HepG2 (cell line): ENCODE measurements around the gene DNASE2B.

Experiments used
- CBX2 ChIP-seq, 2 experiments: fragments of 200-600 bp in 1 of 2; sonication (generic); formaldehyde crosslinking in 1 of 2; IDR thresholded peaks; 2 replicates each; pipeline versions ENCODE4 v1.7.0 to v1.8.1; 2018 to 2022; ENCODE audit warnings: low read depth in 2 of 2, low read length in 1 of 2, mild to moderate bottlenecking in 1 of 2, missing genetic modification reagents in 1 of 2
- EP300 ChIP-seq, 3 experiments: sonication (generic) in 1 of 3; formaldehyde crosslinking in 1 of 3; IDR thresholded peaks; 2 replicates each; pipeline versions ENCODE4 v1.5.1 to v1.6.1; 2011 to 2020; ENCODE audit warnings: low read depth in 2 of 3, low read length in 2 of 3, borderline replicate concordance in 1 of 3, improper control_type of control experiment in 1 of 3, mild to moderate bottlenecking in 1 of 3, missing genetic modification reagents in 1 of 3, moderate library complexity in 1 of 3
- EZH2 ChIP-seq: conservative IDR thresholded peaks from 2 replicates; pipeline ENCODE4 v1.6.1; 2012; ENCODE audit warnings: mild to moderate bottlenecking, low read depth, low read length, moderate library complexity
- FOXO1 ChIP-seq: sonication (generic); formaldehyde crosslinking; IDR thresholded peaks from 2 replicates; pipeline ENCODE4 v1.4.0; 2020; ENCODE audit warnings: missing genetic modification reagents
- POLR2A ChIP-seq, 2 experiments: IDR thresholded peaks; 2 replicates each; pipeline ENCODE4 v1.6.1; 2011; ENCODE audit warnings: low read depth in 2 of 2, low read length in 2 of 2, mild to moderate bottlenecking in 1 of 2, moderate library complexity in 1 of 2; ENCODE audit not compliant: insufficient read depth in 1 of 2
- SP4 ChIP-seq: sonication (generic); formaldehyde crosslinking; IDR thresholded peaks from 2 replicates; pipeline ENCODE4 v1.8.1; 2023; ENCODE audit warnings: mild to moderate bottlenecking, missing genetic modification reagents
- ZNF383 ChIP-seq: sonication (generic); formaldehyde crosslinking; IDR thresholded peaks from 2 replicates; pipeline ENCODE4 v1.4.0; 2020; ENCODE audit warnings: missing genetic modification reagents, mild to moderate bottlenecking, borderline replicate concordance
- TF ChIP-seq, protein P1 (sequence below): fragments of 450-650 bp; IDR thresholded peaks from 2 replicates; pipeline ENCODE4 v1.6.1; 2016
- TF ChIP-seq, protein P2 (sequence below): sonication (generic); formaldehyde crosslinking; IDR thresholded peaks from 2 replicates; pipeline ENCODE4 v1.5.1; 2020; ENCODE audit warnings: mild to moderate bottlenecking, missing genetic modification reagents, borderline replicate concordance
- TF ChIP-seq, protein P3 (sequence below): sonication (generic); formaldehyde crosslinking; IDR thresholded peaks from 2 replicates; pipeline ENCODE4 v1.5.0; 2020; ENCODE audit warnings: mild to moderate bottlenecking, missing genetic modification reagents, moderate library complexity
- TF ChIP-seq, protein P4 (sequence below): sonication (generic); formaldehyde crosslinking; IDR thresholded peaks from 2 replicates; pipeline ENCODE4 v1.4.0; 2020; ENCODE audit warnings: missing genetic modification reagents
- TF ChIP-seq, protein P5 (sequence below): IDR thresholded peaks from 2 replicates; pipeline ENCODE4 v1.6.1; 2012; ENCODE audit warnings: low read depth, low read length, improper control_type of control experiment

DNA sequence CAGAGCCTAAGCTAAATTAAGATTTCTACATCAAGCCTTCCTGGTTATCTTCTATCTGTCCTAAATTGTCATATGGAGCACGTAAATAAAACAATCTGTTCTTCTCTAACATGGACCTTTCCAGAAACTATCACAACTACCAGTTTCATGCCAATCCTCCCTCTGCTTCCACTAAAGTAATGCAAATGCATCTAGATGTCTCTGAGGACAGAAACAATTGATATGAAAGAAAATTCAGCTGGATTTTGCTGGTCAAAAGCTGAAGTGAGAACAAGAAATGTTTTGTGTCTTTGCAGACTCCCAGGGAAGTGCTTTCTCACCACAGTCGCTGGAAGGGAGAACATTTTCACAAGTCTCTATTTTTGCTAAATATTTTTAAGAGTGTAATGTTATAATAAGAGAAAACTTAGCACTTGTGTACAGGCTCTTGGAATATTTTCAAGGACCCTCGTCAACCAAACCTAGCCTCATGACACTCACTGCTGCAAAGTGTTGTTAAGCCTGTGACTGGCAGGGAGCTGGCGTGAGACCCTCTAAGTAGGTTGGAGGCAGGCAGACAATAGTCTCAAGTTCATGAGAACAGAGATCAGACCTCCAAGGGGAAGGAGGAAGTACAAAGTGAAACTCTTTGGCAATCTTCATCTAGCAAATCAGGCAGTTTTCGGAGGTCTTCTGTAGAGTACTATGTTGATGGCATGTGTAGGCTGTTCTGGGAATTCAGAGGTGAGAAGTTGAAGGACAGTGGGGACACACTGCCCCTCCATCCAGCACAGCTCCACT lies 38.8 kb downstream of the DNASE2B start:
- TF ChIP-seq CBX2 (IDR thresholded peaks at IDR 0.05; ENCODE audit: low read depth, low read length) (no peak), CBX2 (CRISPR knock-in tag; IDR thresholded peaks at IDR 0.05; ENCODE audit: low read depth) (no peak), POLR2A (IDR thresholded peaks at IDR 0.05; ENCODE audit: insufficient read depth in 1 of 2, low read depth in 2 of 2, low read length in 2 of 2) (no peak), FOXO1 (CRISPR knock-in tag) (no peak), EP300 (IDR thresholded peaks at IDR 0.05; ENCODE audit: low read depth in 2 of 2, low read length in 2 of 2) (no peak), EP300 (CRISPR knock-in tag; IDR thresholded peaks at IDR 0.05; ENCODE audit: borderline replicate concordance) (no peak), EZH2 (no peak), ZNF383 (CRISPR knock-in tag) (no peak), SP4 (CRISPR knock-in tag) (no peak)
- TF ChIP-seq, protein P1, sequence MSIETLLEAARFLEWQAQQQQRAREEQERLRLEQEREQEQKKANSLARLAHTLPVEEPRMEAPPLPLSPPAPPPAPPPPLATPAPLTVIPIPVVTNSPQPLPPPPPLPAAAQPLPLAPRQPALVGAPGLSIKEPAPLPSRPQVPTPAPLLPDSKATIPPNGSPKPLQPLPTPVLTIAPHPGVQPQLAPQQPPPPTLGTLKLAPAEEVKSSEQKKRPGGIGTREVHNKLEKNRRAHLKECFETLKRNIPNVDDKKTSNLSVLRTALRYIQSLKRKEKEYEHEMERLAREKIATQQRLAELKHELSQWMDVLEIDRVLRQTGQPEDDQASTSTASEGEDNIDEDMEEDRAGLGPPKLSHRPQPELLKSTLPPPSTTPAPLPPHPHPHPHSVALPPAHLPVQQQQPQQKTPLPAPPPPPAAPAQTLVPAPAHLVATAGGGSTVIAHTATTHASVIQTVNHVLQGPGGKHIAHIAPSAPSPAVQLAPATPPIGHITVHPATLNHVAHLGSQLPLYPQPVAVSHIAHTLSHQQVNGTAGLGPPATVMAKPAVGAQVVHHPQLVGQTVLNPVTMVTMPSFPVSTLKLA = no peak
- TF ChIP-seq, protein P2, sequence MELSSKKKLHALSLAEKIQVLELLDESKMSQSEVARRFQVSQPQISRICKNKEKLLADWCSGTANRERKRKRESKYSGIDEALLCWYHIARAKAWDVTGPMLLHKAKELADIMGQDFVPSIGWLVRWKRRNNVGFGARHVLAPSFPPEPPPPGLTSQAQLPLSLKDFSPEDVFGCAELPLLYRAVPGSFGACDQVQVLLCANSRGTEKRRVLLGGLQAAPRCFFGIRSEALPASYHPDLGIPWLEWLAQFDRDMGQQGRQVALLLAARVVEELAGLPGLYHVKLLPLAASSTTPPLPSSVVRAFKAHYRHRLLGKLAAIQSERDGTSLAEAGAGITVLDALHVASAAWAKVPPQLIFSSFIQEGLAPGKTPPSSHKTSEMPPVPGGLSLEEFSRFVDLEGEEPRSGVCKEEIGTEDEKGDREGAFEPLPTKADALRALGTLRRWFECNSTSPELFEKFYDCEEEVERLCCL (CRISPR knock-in tag) = no peak
- TF ChIP-seq, protein P3, sequence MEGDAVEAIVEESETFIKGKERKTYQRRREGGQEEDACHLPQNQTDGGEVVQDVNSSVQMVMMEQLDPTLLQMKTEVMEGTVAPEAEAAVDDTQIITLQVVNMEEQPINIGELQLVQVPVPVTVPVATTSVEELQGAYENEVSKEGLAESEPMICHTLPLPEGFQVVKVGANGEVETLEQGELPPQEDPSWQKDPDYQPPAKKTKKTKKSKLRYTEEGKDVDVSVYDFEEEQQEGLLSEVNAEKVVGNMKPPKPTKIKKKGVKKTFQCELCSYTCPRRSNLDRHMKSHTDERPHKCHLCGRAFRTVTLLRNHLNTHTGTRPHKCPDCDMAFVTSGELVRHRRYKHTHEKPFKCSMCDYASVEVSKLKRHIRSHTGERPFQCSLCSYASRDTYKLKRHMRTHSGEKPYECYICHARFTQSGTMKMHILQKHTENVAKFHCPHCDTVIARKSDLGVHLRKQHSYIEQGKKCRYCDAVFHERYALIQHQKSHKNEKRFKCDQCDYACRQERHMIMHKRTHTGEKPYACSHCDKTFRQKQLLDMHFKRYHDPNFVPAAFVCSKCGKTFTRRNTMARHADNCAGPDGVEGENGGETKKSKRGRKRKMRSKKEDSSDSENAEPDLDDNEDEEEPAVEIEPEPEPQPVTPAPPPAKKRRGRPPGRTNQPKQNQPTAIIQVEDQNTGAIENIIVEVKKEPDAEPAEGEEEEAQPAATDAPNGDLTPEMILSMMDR = no peak
- TF ChIP-seq, protein P4, sequence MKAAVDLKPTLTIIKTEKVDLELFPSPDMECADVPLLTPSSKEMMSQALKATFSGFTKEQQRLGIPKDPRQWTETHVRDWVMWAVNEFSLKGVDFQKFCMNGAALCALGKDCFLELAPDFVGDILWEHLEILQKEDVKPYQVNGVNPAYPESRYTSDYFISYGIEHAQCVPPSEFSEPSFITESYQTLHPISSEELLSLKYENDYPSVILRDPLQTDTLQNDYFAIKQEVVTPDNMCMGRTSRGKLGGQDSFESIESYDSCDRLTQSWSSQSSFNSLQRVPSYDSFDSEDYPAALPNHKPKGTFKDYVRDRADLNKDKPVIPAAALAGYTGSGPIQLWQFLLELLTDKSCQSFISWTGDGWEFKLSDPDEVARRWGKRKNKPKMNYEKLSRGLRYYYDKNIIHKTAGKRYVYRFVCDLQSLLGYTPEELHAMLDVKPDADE = no peak
- TF ChIP-seq, protein P5, sequence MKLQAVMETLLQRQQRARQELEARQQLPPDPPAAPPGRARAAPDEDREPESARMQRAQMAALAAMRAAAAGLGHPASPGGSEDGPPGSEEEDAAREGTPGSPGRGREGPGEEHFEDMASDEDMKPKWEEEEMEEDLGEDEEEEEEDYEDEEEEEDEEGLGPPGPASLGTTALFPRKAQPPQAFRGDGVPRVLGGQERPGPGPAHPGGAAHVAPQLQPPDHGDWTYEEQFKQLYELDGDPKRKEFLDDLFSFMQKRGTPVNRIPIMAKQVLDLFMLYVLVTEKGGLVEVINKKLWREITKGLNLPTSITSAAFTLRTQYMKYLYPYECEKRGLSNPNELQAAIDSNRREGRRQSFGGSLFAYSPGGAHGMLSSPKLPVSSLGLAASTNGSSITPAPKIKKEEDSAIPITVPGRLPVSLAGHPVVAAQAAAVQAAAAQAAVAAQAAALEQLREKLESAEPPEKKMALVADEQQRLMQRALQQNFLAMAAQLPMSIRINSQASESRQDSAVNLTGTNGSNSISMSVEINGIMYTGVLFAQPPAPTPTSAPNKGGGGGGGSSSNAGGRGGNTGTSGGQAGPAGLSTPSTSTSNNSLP = no peak
